DND-41 (cell line): Measurements from ENCODE around the gene DLGAP1.

ENCODE experiments used
- CTCF ChIP-seq: IDR thresholded peaks from 2 replicates; pipeline ENCODE4 v1.5.1; 2012; ENCODE audit warnings: borderline replicate concordance, low read length, moderate library complexity, mild to moderate bottlenecking; ENCODE audit not compliant: poor library complexity, severe bottlenecking; ENCODE audit errors: extremely low read depth
- EZH2 ChIP-seq: IDR thresholded peaks from 3 replicates; pipeline ENCODE4 v1.6.1; 2012; ENCODE audit warnings: borderline replicate concordance, low read depth, mild to moderate bottlenecking, moderate library complexity, low read length, inconsistent platforms; ENCODE audit not compliant: severe bottlenecking

DNA sequence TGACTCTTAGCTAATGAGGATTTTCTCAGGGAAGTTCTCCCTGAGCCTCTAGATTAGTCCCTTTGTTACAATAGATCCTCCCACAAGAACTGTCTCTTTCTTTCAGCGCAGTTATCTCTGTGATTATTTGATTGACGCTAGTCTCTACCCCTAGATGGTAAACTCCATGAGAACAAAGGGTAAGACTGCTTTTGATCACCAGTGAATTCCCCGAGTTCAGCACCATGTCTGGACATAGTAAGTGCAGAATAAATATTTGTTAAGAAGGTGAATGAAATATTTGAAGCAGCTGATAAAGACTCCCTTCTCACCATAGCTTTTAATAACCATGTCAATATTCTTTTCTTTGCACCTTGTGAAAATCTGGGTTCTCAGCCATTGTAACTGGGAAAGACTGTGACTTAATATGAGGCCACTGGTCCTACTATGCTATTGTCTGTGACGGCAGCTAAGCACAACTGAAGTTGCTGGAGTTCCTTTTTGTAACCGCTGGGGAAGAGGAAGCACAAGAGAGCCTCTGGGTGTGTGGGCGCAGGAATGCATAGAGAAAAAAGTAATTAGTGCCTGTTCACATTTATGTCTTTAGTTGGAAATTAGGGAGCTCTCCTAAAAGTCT is 790.4 kb downstream of the DLGAP1 start:
- no peak for TF ChIP-seq CTCF
- TF ChIP-seq EZH2 = no peak
